DND-41 (cell line): Measurements from ENCODE around the gene NANOS3.

Source experiments
- ATAC-seq: fragments of 200-7000 bp; cut with Tn5 transposase; 3 replicates; pipeline ENCODE4 v1.9.1; 2021; ENCODE audit warnings: low read depth; ENCODE audit not compliant: insufficient read depth
- DNase-seq: peaks from one replicate; pipeline ENCODE4 v3.0.0-alpha.2; 2020
- H2AFZ ChIP-seq: 2 replicates; pipeline ENCODE4 v1.6.0; 2012; ENCODE audit warnings: low read depth, low read length
- H3K27ac ChIP-seq: 2 replicates; pipeline ENCODE4 v1.5.1; 2012; ENCODE audit warnings: low read length, inconsistent platforms
- H3K27me3 ChIP-seq: fragments of 200-600 bp; sonication (generic); 2 replicates; pipeline ENCODE4 v1.6.0; 2012; ENCODE audit warnings: low read length, mild to moderate bottlenecking, inconsistent platforms; ENCODE audit not compliant: insufficient read depth, poor library complexity
- H3K36me3 ChIP-seq: 2 replicates; pipeline ENCODE4 v1.5.1; 2012; ENCODE audit warnings: low read length, inconsistent platforms; ENCODE audit not compliant: insufficient read depth
- H3K4me1 ChIP-seq: 2 replicates; pipeline ENCODE4 v1.5.1; 2012; ENCODE audit warnings: mild to moderate bottlenecking, low read length; ENCODE audit not compliant: insufficient read depth
- H3K4me2 ChIP-seq: 2 replicates; pipeline ENCODE4 v1.6.0; 2012; ENCODE audit warnings: mild to moderate bottlenecking, moderate library complexity, low read length, inconsistent platforms; ENCODE audit not compliant: insufficient read depth
- H3K4me3 ChIP-seq, 2 experiments: fragments of 200-600 bp in 1 of 2; shearing (Covaris generic) in 1 of 2; 2 replicates each; pipeline ENCODE4 v1.5.1; 2012 to 2016; ENCODE audit warnings: inconsistent platforms in 2 of 2, low read length in 2 of 2, mild to moderate bottlenecking in 2 of 2, low read depth in 1 of 2, moderate library complexity in 1 of 2
- H3K79me2 ChIP-seq: 2 replicates; pipeline ENCODE4 v1.6.0; 2012; ENCODE audit warnings: low read length, inconsistent platforms; ENCODE audit not compliant: insufficient read depth
- H3K9ac ChIP-seq: 2 replicates; pipeline ENCODE4 v1.6.0; 2012; ENCODE audit warnings: low read depth, mild to moderate bottlenecking, inconsistent platforms, low read length, moderate library complexity
- H3K9me3 ChIP-seq: 2 replicates; pipeline ENCODE4 v1.5.1; 2012; ENCODE audit warnings: low read length, moderate library complexity, mild to moderate bottlenecking, inconsistent platforms; ENCODE audit not compliant: insufficient read depth, severe bottlenecking
- H4K20me1 ChIP-seq: 2 replicates; pipeline ENCODE4 v1.6.0; 2012; ENCODE audit warnings: low read length; ENCODE audit not compliant: insufficient read depth
- CTCF ChIP-seq: IDR thresholded peaks from 2 replicates; pipeline ENCODE4 v1.5.1; 2012; ENCODE audit warnings: borderline replicate concordance, low read length, moderate library complexity, mild to moderate bottlenecking; ENCODE audit not compliant: poor library complexity, severe bottlenecking; ENCODE audit errors: extremely low read depth
- EZH2 ChIP-seq: IDR thresholded peaks from 3 replicates; pipeline ENCODE4 v1.6.1; 2012; ENCODE audit warnings: borderline replicate concordance, low read depth, mild to moderate bottlenecking, moderate library complexity, low read length, inconsistent platforms; ENCODE audit not compliant: severe bottlenecking

Gene NANOS3

GRCh38 chr19:13905634-13906520 lies 28.9 kb downstream of the NANOS3 start, which contains the start of the genes BRME1 and CC2D1A:
Gene BRME1 (minus strand): TSS chr19:13906117. CDS start chr19:13904892, 1,225 bp downstream.
Gene CC2D1A (plus strand): TSS chr19:13906201. CDS start chr19:13906442, 241 bp downstream.
- peak within 1 kb of the TSS; percentile 91 to 92 for H3K4me3 ChIP-seq
- H3K27ac ChIP-seq, result peak within 1 kb of the TSS; percentile 81
- peak; percentile 97 for ATAC-seq
- H4K20me1 ChIP-seq, result no peaks in the 10 kb centered on the region
- H3K36me3 ChIP-seq, result peaks cover 15% of the 10 kb centered on the region
- peaks cover 62% of the 10 kb centered on the region for H3K4me1 ChIP-seq
- H3K4me2 ChIP-seq, result peak within 1 kb of the TSS; percentile 91
- peak within 1 kb of the TSS; percentile 91 for H2AFZ ChIP-seq
- H3K27me3 ChIP-seq, result no peaks in the 10 kb centered on the region
- H3K9ac ChIP-seq, result peak within 1 kb of the TSS; percentile 86
- peak; percentile 96 for DNase-seq
- TF ChIP-seq CTCF (peak; percentile 3), EZH2 (no peak)
- H3K9me3 ChIP-seq, result no peaks in the 10 kb centered on the region
- H3K79me2 ChIP-seq, result peaks cover 30% of the 10 kb centered on the region

GRCh38 chr19:13906521-13906904 lies 29.6 kb downstream of the NANOS3 start:
- no peak; the same call in 2 of the 3 replicates for ATAC-seq
- peak overlapping the region; percentile 86 for H3K9ac ChIP-seq
- H2AFZ ChIP-seq, result peak overlapping the region; percentile 91
- peaks cover 30% of the 10 kb centered on the region for H3K79me2 ChIP-seq
- H4K20me1 ChIP-seq, result no peaks in the 10 kb centered on the region
- peak overlapping the region; percentile 91 for H3K4me2 ChIP-seq
- H3K4me3 ChIP-seq, result peak overlapping the region; percentile 91 to 92
- DNase-seq, result peak; percentile 28
- no peaks in the 10 kb centered on the region for H3K9me3 ChIP-seq
- peaks cover 58% of the 10 kb centered on the region for H3K4me1 ChIP-seq
- H3K27ac ChIP-seq, result peak overlapping the region; percentile 81
- no peak for TF ChIP-seq EZH2
- TF ChIP-seq CTCF, result no peak
- no peaks in the 10 kb centered on the region for H3K27me3 ChIP-seq
- peaks cover 20% of the 10 kb centered on the region for H3K36me3 ChIP-seq

- Histone ChIP-seq H3K4me2 (peak overlapping the region; percentile 91), H3K4me3 (peak overlapping the region; percentile 91 to 92), H3K27me3 (no peaks in the 10 kb centered on the region), H3K9ac (peak overlapping the region; percentile 86), H3K36me3 (peaks cover 20% of the 10 kb centered on the region), H3K79me2 (peaks cover 30% of the 10 kb centered on the region), H4K20me1 (no peaks in the 10 kb centered on the region), H3K4me1 (peaks cover 58% of the 10 kb centered on the region), H3K27ac (peak overlapping the region; percentile 81), H3K9me3 (no peaks in the 10 kb centered on the region), H2AFZ (peak overlapping the region; percentile 91)
- ATAC-seq, result no peak
- TF ChIP-seq EZH2, result no peak
- DNase-seq, result no peak
Observed at GRCh38 chr19:13906910-13907309, 30.0 kb downstream of the NANOS3 start.

GRCh38 chr19:13908674-13909073 lies 31.7 kb downstream of the NANOS3 start:
- no peak for TF ChIP-seq EZH2
- no peak for TF ChIP-seq CTCF
- Histone ChIP-seq H3K4me2 (no peak overlapping the region), H2AFZ (no peak overlapping the region), H3K27me3 (no peaks in the 10 kb centered on the region), H3K9me3 (no peaks in the 10 kb centered on the region), H3K9ac (peak overlapping the region; percentile 11; the same call in 1 of the 2 replicates), H3K79me2 (peaks cover 30% of the 10 kb centered on the region), H3K4me1 (peaks cover 45% of the 10 kb centered on the region), H3K4me3 (no peak overlapping the region), H4K20me1 (no peaks in the 10 kb centered on the region), H3K27ac (no peak overlapping the region), H3K36me3 (peaks cover 37% of the 10 kb centered on the region)
- ATAC-seq (no peak), DNase-seq (no peak)
